ENCODE results near the gene GSKIP. TPM values are rescaled to one million over a fixed set of nuclear protein-coding genes. Genes with fewer than 3 reads are reported as not detected.

Gene GSKIP, protein sequence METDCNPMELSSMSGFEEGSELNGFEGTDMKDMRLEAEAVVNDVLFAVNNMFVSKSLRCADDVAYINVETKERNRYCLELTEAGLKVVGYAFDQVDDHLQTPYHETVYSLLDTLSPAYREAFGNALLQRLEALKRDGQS
- total RNA-seq: 18.4 and 22.0 TPM in 2 replicates

DNA sequence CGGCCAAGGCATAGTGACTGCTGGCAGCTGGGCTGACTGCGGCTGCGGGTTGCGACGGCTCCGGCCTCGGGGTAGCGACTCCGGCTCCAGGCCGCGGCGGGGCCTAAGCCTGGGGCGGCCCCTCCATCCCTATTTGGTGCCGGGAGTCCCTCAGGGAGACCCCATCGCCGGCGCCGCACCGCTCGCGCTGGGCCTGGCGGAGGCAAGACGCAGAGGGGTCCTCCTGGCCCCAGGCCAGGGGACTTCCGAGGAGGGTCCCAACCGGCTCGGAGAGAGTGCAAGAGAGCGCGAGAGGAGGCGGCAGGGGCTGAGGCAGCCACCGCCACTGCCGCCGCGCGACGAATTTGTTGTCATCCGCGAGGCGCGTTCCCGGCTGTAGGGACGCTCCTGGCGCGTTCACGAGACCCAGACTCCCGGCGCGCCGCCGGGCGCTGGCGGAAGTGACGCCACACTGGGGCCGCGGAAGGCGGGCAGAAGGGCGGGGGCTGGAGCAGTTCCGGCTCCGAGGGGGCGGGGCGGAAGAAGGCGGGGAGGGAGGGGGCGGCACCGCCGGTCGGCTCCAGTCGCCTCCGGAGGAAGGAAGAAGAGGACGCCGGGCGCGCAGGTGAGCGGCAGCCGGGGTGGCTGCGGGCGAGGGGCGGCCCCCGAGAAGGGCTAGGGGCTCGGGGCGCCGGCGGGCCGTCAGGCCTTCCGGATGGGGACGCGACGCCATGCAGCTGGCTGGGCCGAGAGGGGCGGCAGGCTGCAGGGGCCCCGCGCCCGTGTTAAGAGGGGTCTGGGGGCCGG, at the start of gene GSKIP, which contains the start of gene ATG2B:
Gene GSKIP (plus strand): TSS at position 562 of the 786 bp plus-strand sequence. CDS start 18,722 bp downstream, outside the sequence.
Gene ATG2B (minus strand): TSS at position 377 of the 786 bp plus-strand sequence. CDS start 365 bp downstream, at position 12.

Other genes starting within 250 kb of the GSKIP start
- gene BDKRB2, start 158.7 kb upstream of the GSKIP start, total RNA-seq: 0.73 and 2.7 TPM in 2 replicates
- 0.91 and 1.3 TPM in 2 replicates for gene BDKRB1, start 107.3 kb upstream of the GSKIP start, total RNA-seq
- 27.4 and 30.2 TPM in 2 replicates for gene ATG2B, start 185 bp upstream of the GSKIP start, total RNA-seq
- 0.20 and 0.23 TPM in 2 replicates for gene AK7, start 28.6 kb downstream of the GSKIP start, total RNA-seq
- 118 and 122 TPM in 2 replicates for gene PAPOLA, start 138.9 kb downstream of the GSKIP start, total RNA-seq